Measurements from ENCODE around the gene HABP2. TPM values are rescaled to one million over a fixed set of nuclear protein-coding genes. Genes with fewer than 3 reads are reported as not detected.

The HABP2 gene
- total RNA-seq, 1 experiment from 2014 or later: not detected

DNA sequence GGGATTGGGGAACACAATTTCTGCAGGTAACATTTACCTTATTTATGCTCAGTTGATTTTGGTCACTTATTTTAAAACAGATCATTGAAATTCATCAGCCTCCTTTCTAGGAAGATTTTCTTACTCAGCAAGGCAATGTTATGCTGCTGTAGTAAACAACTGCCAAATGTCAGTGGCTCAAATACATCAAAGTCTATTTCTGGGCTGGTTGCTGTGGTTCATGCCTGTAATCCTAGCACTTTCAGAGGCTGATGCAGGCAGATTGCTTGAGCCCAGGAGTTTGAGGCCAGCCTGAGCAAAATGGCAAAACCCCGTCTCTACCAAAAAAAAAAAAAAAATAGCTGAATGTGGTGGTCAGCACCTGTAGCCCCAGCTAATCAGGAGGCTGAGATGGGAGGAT, 25.9 kb downstream of the HABP2 start:
- no peak overlapping the region for H2AFZ ChIP-seq (ENCODE audit: low read length)
- no peak overlapping the region for H3K4me3 ChIP-seq (ENCODE audit: low read length)
- no peaks in the 10 kb centered on the region for H3K4me1 ChIP-seq (ENCODE audit: low read length)
- H3K79me2 ChIP-seq (ENCODE audit: low read length): no peaks in the 10 kb centered on the region
- H4K20me1 ChIP-seq (ENCODE audit: insufficient read depth, low read depth, low read length): no peaks in the 10 kb centered on the region
- H3K9me3 ChIP-seq (ENCODE audit: low read length): no peaks in the 10 kb centered on the region
- no peak overlapping the region for H3K4me2 ChIP-seq (ENCODE audit: low read depth, low read length, poor library complexity, severe bottlenecking)
- no peak overlapping the region for H3K9ac ChIP-seq (ENCODE audit: low read length)
- H3K36me3 ChIP-seq (ENCODE audit: insufficient read depth, low read length): no peaks in the 10 kb centered on the region
- H3K9me2 ChIP-seq (replicated peaks; ENCODE audit: insufficient read depth, low read length): no peaks in the 10 kb centered on the region
- no peaks in the 10 kb centered on the region for H3K27me3 ChIP-seq (ENCODE audit: low read length)
- no peak for DNase-seq
- no peak overlapping the region for H3K27ac ChIP-seq (ENCODE audit: low read length)

- no peak for DNase-seq
- Histone ChIP-seq H4K20me1 (ENCODE audit: insufficient read depth, low read depth, low read length) (no peaks in the 10 kb centered on the region), H3K27ac (ENCODE audit: low read length) (no peak overlapping the region), H3K9me3 (ENCODE audit: low read length) (no peaks in the 10 kb centered on the region), H3K36me3 (ENCODE audit: insufficient read depth, low read length) (no peaks in the 10 kb centered on the region), H3K9me2 (replicated peaks; ENCODE audit: insufficient read depth, low read length) (no peaks in the 10 kb centered on the region), H3K4me1 (ENCODE audit: low read length) (no peaks in the 10 kb centered on the region), H3K27me3 (ENCODE audit: low read length) (no peaks in the 10 kb centered on the region), H3K4me3 (ENCODE audit: low read length) (no peak overlapping the region), H3K9ac (ENCODE audit: low read length) (no peak overlapping the region), H3K4me2 (ENCODE audit: low read depth, low read length, poor library complexity, severe bottlenecking) (no peak overlapping the region), H3K79me2 (ENCODE audit: low read length) (no peaks in the 10 kb centered on the region), H2AFZ (ENCODE audit: low read length) (no peak overlapping the region)
These were observed 28.2 kb downstream of the HABP2 start for GRCh38 chr10:113581092-113581491.

DNA sequence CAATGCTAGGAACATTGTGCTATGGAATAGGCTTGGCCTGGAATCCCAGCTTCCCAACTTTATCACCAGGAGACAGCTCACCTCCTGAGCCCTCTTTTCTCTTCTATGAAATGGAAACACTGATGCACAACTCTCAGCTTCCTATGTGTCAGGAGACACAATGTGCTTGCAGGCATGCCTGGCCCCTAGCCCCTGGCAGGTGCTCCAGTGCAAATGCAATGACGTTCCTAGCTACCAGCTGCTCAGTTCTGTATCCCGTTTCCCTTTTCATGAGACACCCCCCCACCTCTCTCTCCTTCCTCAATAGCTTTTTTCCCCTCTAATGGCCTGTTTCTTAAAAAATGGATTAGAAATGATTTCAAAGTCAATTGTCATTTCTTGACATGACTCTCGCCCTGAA, 30.7 kb downstream of the HABP2 start:
- no peaks in the 10 kb centered on the region for H3K79me2 ChIP-seq (ENCODE audit: low read length)
- H3K4me2 ChIP-seq (ENCODE audit: low read depth, low read length, poor library complexity, severe bottlenecking): no peak overlapping the region
- H3K9me3 ChIP-seq (ENCODE audit: low read length): no peaks in the 10 kb centered on the region
- no peak overlapping the region for H3K9ac ChIP-seq (ENCODE audit: low read length)
- H3K4me1 ChIP-seq (ENCODE audit: low read length): no peaks in the 10 kb centered on the region
- no peaks in the 10 kb centered on the region for H3K27me3 ChIP-seq (ENCODE audit: low read length)
- H2AFZ ChIP-seq (ENCODE audit: low read length): no peak overlapping the region
- DNase-seq: no peak
- no peaks in the 10 kb centered on the region for H4K20me1 ChIP-seq (ENCODE audit: insufficient read depth, low read depth, low read length)
- no peaks in the 10 kb centered on the region for H3K36me3 ChIP-seq (ENCODE audit: insufficient read depth, low read length)
- no peak overlapping the region for H3K27ac ChIP-seq (ENCODE audit: low read length)
- no peaks in the 10 kb centered on the region for H3K9me2 ChIP-seq (replicated peaks; ENCODE audit: insufficient read depth, low read length)
- H3K4me3 ChIP-seq (ENCODE audit: low read length): no peak overlapping the region

- no peaks in the 10 kb centered on the region for H3K9me2 ChIP-seq (replicated peaks; ENCODE audit: insufficient read depth, low read length)
- H3K4me3 ChIP-seq (ENCODE audit: low read length): no peak overlapping the region
- no peak overlapping the region for H3K9ac ChIP-seq (ENCODE audit: low read length)
- DNase-seq: no peak
- H3K9me3 ChIP-seq (ENCODE audit: low read length): no peaks in the 10 kb centered on the region
- H3K27me3 ChIP-seq (ENCODE audit: low read length): no peaks in the 10 kb centered on the region
- H3K4me2 ChIP-seq (ENCODE audit: low read depth, low read length, poor library complexity, severe bottlenecking): no peak overlapping the region
- no peaks in the 10 kb centered on the region for H3K4me1 ChIP-seq (ENCODE audit: low read length)
- no peaks in the 10 kb centered on the region for H3K79me2 ChIP-seq (ENCODE audit: low read length)
- H4K20me1 ChIP-seq (ENCODE audit: insufficient read depth, low read depth, low read length): no peaks in the 10 kb centered on the region
- H2AFZ ChIP-seq (ENCODE audit: low read length): no peak overlapping the region
- H3K36me3 ChIP-seq (ENCODE audit: insufficient read depth, low read length): no peaks in the 10 kb centered on the region
- H3K27ac ChIP-seq (ENCODE audit: low read length): no peak overlapping the region
These were observed 33.1 kb downstream of the HABP2 start for GRCh38 chr10:113585949-113586348.

DNA sequence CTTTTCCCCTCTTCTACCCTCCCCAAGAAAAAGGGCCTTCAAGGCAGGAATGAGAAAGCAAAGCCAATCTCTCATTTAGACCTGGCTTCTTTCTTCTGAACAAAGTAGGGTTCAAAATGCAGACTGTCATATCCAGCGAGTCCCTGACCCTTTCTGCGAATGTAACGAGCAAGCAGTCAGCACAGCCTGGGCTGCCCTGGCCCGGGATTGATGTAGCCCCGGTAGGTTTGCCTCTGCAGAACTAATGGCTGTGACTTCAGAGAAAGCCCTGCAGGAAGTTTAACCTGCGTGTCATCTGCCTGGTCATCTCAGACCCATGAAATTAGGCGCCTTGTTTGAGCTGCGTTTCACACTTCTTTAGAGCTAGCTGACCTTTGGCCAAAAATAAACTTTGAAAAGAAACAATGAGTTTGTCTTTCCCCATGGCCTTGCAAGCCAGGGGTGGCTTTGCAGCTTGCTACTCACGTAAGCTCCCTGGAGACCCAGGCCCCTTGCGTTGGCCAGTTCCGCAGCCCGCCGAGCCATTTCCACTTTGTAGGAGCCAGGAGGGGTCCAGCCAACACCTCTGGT, 36.4 kb downstream of the HABP2 start:
- Histone ChIP-seq H3K4me1 (ENCODE audit: low read length) (no peaks in the 10 kb centered on the region), H3K9me2 (replicated peaks; ENCODE audit: insufficient read depth, low read length) (no peaks in the 10 kb centered on the region), H3K36me3 (ENCODE audit: insufficient read depth, low read length) (no peaks in the 10 kb centered on the region), H3K9me3 (ENCODE audit: low read length) (no peaks in the 10 kb centered on the region), H3K9ac (ENCODE audit: low read length) (no peak overlapping the region), H3K27ac (ENCODE audit: low read length) (no peak overlapping the region), H3K4me2 (ENCODE audit: low read depth, low read length, poor library complexity, severe bottlenecking) (no peak overlapping the region), H4K20me1 (ENCODE audit: insufficient read depth, low read depth, low read length) (no peaks in the 10 kb centered on the region), H3K27me3 (ENCODE audit: low read length) (no peaks in the 10 kb centered on the region), H3K4me3 (ENCODE audit: low read length) (no peak overlapping the region), H3K79me2 (ENCODE audit: low read length) (no peaks in the 10 kb centered on the region), H2AFZ (ENCODE audit: low read length) (no peak overlapping the region)
- DNase-seq: no peak

DNA sequence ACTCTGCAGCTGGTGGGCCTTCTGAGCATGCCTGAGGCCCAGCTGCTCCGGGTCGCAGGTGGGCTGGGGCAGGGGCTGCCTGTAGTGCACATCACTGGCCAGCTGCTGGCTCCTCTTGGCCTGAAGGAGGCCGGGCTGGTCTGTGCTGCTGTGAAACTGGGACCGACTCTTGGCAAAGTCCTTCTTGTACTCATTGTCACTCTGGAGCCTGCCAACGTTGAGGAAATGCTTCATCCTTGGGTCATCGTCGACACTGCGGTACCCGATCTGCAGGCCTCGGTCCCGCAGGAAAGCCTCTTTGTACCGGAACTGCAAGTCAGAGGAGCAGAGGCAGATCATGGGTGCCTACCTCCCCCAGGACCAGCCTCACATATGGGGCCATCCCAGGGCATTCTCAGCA, 37.7 kb downstream of the HABP2 start:
- no peaks in the 10 kb centered on the region for H3K9me2 ChIP-seq (replicated peaks; ENCODE audit: insufficient read depth, low read length)
- no peaks in the 10 kb centered on the region for H3K79me2 ChIP-seq (ENCODE audit: low read length)
- H3K27ac ChIP-seq (ENCODE audit: low read length): no peak overlapping the region
- H3K4me3 ChIP-seq (ENCODE audit: low read length): no peak overlapping the region
- no peak for DNase-seq
- H4K20me1 ChIP-seq (ENCODE audit: insufficient read depth, low read depth, low read length): no peaks in the 10 kb centered on the region
- H3K9me3 ChIP-seq (ENCODE audit: low read length): no peaks in the 10 kb centered on the region
- H3K9ac ChIP-seq (ENCODE audit: low read length): no peak overlapping the region
- H3K27me3 ChIP-seq (ENCODE audit: low read length): no peaks in the 10 kb centered on the region
- no peaks in the 10 kb centered on the region for H3K4me1 ChIP-seq (ENCODE audit: low read length)
- H2AFZ ChIP-seq (ENCODE audit: low read length): no peak overlapping the region
- no peaks in the 10 kb centered on the region for H3K36me3 ChIP-seq (ENCODE audit: insufficient read depth, low read length)
- H3K4me2 ChIP-seq (ENCODE audit: low read depth, low read length, poor library complexity, severe bottlenecking): no peak overlapping the region

DNA sequence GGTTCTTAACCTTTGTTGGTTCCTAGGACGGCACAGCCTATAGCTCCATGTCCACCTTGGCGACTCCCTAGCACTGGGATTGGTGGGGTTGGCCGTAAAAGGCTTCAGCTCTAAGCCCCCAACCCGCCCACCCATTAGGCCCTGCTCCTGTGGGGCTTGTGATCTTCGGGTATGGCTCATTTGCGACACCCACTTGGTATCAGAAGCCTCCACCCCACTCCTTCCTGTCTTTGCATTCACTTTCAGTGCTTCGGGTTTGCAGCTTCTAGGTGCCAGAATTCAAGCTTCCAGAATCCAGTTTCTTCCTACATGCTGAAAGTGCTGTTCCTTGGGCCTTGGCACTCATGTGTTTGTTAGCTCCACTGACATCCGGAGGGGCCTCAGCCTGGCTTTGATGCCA, 39.5 kb downstream of the HABP2 start:
- DNase-seq: no peak
- Histone ChIP-seq H3K4me2 (ENCODE audit: low read depth, low read length, poor library complexity, severe bottlenecking) (no peak overlapping the region), H4K20me1 (ENCODE audit: insufficient read depth, low read depth, low read length) (no peaks in the 10 kb centered on the region), H2AFZ (ENCODE audit: low read length) (no peak overlapping the region), H3K4me1 (ENCODE audit: low read length) (no peaks in the 10 kb centered on the region), H3K36me3 (ENCODE audit: insufficient read depth, low read length) (no peaks in the 10 kb centered on the region), H3K4me3 (ENCODE audit: low read length) (no peak overlapping the region), H3K9me3 (ENCODE audit: low read length) (no peaks in the 10 kb centered on the region), H3K9me2 (replicated peaks; ENCODE audit: insufficient read depth, low read length) (no peaks in the 10 kb centered on the region), H3K9ac (ENCODE audit: low read length) (no peak overlapping the region), H3K27ac (ENCODE audit: low read length) (no peak overlapping the region), H3K79me2 (ENCODE audit: low read length) (no peaks in the 10 kb centered on the region), H3K27me3 (ENCODE audit: low read length) (no peaks in the 10 kb centered on the region)

DNA sequence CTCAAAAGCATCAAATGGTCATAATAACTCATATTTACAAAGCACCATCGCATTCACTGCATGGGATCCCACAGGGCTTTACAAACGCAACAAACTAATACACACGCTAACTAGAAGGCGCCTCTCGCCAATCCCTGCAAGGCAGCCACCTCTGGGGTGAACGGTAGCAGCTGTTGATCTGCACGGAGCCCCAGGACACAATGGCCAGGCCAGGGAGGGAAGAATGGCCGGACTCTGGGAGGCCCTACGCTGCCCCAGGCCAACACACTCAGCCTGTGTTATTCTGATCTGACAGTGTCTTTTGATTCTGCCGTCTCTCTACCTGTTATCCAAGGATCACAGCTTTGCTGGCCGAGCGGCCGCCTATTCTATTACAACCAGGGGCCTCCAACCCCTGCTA, 41.8 kb downstream of the HABP2 start:
- Histone ChIP-seq H3K27me3 (ENCODE audit: low read length) (no peaks in the 10 kb centered on the region), H3K36me3 (ENCODE audit: insufficient read depth, low read length) (no peaks in the 10 kb centered on the region), H3K9ac (ENCODE audit: low read length) (no peak overlapping the region), H3K9me3 (ENCODE audit: low read length) (no peaks in the 10 kb centered on the region), H2AFZ (ENCODE audit: low read length) (no peak overlapping the region), H4K20me1 (ENCODE audit: insufficient read depth, low read depth, low read length) (no peaks in the 10 kb centered on the region), H3K4me3 (ENCODE audit: low read length) (no peak overlapping the region), H3K9me2 (replicated peaks; ENCODE audit: insufficient read depth, low read length) (no peaks in the 10 kb centered on the region), H3K4me1 (ENCODE audit: low read length) (no peaks in the 10 kb centered on the region), H3K27ac (ENCODE audit: low read length) (no peak overlapping the region), H3K79me2 (ENCODE audit: low read length) (no peaks in the 10 kb centered on the region), H3K4me2 (ENCODE audit: low read depth, low read length, poor library complexity, severe bottlenecking) (no peak overlapping the region)
- DNase-seq: no peak

GRCh38 chr10:113600569-113600968, 47.7 kb downstream of the HABP2 start:
- Histone ChIP-seq H3K4me2 (ENCODE audit: low read depth, low read length, poor library complexity, severe bottlenecking) (no peak overlapping the region), H4K20me1 (ENCODE audit: insufficient read depth, low read depth, low read length) (no peaks in the 10 kb centered on the region), H3K9me3 (ENCODE audit: low read length) (no peaks in the 10 kb centered on the region), H2AFZ (ENCODE audit: low read length) (no peak overlapping the region), H3K9ac (ENCODE audit: low read length) (no peak overlapping the region), H3K27ac (ENCODE audit: low read length) (no peak overlapping the region), H3K36me3 (ENCODE audit: insufficient read depth, low read length) (no peaks in the 10 kb centered on the region), H3K27me3 (ENCODE audit: low read length) (no peaks in the 10 kb centered on the region), H3K79me2 (ENCODE audit: low read length) (no peaks in the 10 kb centered on the region), H3K4me1 (ENCODE audit: low read length) (no peaks in the 10 kb centered on the region), H3K9me2 (replicated peaks; ENCODE audit: insufficient read depth, low read length) (no peaks in the 10 kb centered on the region), H3K4me3 (ENCODE audit: low read length) (no peak overlapping the region)
- DNase-seq: no peak

Measured in Karpas-422 (cell line).